HS-27A (cell line): ENCODE data around the gene ATP2B3.

Experiments used
- DNase-seq: peaks from one replicate; pipeline ENCODE4 v3.0.0-alpha.2; 2012; ENCODE audit warnings: low read depth, missing footprints

ATP2B3 gene

DNA sequence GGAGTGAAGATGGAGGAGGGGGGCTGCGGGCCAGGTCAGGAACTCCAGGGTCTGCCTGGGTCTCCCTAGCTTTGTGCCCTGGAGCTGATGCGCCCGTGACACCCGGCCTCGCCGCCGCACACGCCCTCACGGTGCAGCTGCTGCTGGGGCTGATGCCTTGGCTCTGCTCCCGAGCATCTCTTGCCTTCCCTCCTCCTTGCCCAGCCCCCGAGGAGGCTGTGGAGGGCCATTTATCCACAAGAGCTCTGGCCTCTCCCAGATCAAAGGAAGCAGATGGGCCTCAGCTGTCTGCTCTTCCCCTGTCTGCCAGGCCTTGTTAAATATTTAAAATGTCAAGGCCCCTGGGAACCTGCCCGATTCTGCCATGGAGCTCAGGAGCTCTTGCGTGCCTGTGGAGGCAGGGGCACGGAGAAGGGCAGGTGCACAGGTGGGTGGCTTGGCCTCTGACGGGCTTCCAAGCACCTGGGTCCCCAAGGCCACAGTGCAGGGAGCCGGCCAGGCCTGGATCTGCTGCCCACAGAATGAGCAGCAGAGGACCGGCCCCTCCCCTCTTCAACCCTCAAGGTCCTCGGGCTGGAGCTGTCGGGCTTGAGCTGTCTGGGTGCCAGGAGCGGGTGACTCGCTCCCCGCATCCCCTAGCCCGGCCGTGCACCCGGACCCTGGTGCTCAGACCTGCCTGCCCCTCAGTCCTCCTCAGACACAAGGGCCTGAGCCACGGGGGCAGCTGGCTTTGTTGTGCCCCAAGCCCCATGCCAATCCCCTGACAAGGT is 20.3 kb downstream of the ATP2B3 start:
- no peak for DNase-seq

DNA sequence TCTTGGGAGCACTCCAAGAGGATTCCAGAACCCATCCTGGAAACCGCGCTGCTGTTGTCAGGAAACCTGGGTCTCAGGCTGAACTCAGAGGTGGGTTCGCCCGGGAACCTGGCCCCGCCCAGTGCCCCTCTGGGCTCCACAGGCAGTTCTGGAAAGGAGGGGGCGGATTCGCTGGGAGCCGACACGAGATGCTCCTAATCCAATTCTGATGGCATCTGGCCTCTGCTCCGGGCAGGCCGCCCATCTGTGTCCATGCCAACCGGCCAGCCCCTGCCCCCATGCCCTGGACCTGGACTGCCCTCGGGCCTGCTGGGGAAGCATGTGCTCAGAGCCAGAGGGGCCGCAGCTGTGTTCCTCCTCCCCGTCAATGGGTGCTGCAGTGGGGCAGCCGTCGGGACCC is 21.0 kb downstream of the ATP2B3 start:
- no peak for DNase-seq

DNA sequence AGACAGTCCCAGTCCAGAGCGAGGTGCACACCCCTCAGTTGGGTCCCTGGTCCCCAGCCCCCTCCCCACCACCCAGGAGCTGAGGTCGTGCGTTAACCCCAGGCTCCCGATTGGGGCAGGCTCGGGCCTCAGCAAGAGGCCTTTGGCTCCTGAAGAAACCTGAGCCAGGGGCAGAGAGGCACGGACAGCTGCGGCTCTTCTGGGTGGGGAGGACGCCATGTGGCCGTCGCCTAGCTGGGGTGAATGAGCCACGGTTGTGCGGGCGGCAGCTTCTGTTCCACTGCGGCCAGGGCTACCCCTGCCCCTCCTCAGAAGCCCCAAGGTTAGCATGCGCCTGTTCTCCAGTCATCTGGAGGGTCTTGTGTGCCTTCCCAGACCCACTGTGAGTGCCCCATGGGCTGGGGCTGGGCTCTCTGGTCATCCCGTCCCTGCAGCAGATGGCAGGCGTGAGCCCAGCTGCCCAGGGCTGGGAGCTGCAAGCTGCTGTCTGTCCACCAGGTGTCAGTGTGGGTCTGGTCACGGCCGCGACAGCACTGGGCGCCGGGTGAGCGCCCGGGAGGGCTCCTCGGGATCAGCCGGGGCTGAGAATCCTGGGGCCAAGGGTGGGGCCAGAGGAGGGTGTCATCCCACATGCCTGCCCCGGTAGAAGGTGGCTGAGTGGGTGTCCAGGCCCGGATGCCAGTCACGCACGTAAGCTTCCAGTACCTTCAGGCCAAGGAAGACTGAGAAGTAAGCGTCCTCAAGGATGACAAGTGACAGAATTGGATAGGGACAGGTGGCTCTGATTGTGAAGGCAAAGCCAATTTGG is 21.9 kb downstream of the ATP2B3 start:
- DNase-seq, result peak; percentile 14

DNA sequence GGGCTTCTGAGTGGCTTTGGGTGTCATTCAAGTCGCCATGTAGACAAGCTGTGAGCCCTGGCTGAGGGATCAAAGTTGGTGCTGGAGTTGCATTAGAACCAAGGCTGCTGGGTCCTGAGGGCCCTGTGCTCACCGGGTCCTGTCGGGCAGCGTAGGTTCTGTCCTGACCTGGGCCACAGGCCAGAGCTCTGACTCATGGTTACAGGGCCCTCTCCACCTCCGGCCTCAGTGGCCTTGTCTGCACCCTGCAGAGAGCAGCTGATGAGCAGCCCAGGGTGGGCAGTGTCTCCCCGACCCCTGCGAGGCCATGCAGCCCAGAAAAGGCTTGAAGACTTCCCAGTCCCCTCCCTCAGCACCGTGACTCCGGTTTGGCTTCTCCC is 22.5 kb downstream of the ATP2B3 start:
- no peak for DNase-seq

DNA sequence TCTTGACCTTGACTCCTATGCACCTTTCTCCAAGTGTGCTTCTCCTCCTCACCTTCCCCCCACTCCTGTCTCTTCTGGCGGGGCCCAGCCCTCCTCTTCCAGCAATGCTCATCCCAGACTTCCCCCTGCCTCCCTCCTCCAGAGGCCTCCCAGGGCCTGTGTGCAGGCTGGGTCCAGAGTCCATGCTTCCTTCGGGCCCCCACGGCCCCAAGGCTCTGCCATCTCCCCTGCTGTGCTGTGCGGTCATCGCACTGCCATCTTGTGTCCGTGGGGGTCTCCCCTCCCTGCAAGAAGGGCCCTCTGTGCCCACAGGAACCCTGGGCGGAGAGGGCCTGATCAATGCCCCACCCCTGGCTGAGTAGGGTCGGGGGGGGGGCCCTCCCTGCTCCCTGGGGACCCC is 27.3 kb downstream of the ATP2B3 start:
- DNase-seq, result no peak

DNA sequence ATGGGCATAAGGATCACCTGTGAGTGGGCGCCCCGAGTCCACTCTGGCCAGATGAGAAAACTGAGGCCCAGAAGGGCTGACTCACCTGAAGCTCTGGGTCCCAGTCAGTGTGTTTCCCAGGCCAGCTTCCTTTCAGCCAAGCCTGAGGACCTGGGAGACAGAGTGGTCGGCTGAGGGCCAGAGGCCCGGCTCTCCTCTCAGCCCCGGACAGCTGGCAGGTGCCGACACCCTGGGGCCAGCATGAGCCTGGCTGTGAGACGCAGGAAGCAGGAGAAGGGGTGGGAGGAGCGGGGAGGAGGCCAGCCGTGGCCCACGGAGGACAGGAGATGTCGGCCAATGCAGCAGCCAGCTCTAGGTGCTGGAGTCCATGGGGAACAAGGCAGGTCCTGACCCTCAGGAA is 28.9 kb downstream of the ATP2B3 start:
- no peak for DNase-seq

DNA sequence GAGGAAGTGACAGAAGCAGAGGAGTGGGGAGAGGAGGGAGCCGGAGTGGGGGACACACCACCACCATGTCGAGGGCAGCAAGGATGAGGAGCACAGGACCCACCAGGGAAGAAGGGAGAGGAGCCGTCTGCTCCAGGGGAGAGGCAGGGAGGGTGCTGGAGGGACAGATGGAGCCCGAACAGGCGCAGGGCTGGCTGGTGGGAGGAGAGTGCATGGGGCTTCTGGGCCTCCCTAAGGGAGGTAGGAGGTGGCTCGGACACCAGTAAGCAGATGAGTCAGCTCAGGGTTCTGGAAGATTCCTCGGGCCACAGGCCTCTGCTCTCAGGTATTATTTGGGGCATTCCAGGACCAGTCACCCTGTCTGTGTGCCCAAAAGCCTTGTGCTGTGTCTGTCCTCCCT is 29.8 kb downstream of the ATP2B3 start:
- DNase-seq, result no peak

DNA sequence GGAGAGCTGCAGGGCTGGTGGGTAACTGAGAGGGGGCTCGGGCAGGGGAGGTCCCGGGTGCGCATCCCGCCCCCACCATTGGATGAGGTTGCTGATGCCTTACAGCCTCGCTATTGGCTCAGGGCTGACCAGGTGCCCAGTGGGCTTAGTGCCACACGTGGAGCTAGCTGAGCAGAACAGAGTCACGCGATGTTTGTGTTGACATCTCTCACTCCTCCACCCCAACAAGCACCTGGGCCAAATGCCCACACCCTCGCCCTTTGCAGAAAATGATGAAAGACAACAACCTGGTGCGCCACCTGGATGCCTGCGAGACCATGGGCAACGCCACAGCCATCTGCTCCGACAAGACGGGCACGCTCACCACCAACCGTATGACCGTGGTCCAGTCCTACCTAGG is 31.8 kb downstream of the ATP2B3 start:
- no peak for DNase-seq

DNA sequence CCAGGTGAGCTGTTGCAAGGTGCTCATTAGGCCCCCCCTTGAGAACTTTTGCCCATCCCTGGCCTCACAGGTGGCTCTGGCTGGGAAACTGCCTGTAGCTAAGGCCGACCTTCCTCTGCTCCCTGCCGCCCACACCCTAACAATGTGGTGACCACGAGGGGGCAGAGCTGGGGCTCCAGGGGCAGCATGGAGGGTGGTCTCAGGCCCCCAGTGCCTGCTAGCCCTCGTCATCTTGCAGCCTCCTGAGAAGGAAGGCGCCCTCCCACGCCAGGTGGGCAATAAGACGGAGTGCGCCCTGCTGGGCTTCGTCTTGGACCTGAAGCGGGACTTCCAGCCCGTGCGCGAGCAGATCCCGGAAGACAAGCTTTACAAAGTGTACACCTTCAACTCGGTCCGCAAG is 32.4 kb downstream of the ATP2B3 start:
- DNase-seq, result no peak

DNA sequence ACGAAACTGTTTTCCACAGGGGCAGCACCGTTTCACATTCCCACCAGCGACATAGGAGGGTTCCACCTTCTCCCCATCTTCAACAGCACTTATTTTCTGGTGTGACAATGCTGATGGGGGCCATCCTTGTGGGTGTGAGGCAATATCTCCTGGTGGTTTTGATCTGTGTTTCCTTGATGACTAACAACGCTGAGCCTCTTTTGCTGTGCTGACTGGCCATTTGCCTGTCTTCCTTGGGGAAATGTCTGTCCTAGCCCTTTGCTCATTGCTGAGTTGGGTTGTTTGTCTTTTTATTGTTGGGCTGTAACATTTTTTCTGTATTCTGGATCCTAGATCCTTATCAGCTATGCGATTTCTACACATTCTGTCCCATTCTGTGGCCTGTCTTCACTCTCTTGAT is 33.7 kb downstream of the ATP2B3 start:
- DNase-seq, result no peak

DNA sequence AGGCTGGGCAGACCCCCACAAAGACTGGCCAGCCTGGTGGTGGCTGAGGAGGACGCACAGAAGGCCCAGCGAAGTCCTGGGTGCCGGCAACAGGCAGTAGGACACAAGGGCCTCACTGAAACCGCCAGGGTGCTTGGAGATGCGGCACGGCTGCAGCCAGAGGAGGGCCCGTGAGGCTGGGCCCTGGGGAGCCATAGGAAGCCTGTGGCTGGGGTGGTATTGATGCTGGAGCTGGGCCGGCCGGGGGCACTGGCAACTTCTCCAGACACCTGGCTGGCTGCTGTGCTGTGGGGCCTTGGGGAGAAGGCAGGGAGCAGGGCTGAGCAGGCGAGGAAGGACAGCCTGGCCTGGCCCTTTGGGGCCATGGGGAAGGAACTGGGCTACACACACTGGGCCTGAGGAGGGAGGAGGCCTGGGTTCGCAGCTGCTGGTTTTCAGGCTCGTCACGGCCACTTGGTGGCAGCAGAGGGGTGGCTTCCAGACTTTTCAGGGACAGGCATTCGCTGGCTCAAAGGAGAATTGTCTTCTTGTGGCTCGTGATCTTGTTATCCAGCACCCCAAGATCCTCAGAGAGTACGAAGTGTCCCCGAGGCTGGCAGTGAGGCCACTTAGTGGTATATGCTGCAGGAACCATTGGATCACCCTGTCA is 37.2 kb downstream of the ATP2B3 start:
- DNase-seq, result peak; percentile 2

DNA sequence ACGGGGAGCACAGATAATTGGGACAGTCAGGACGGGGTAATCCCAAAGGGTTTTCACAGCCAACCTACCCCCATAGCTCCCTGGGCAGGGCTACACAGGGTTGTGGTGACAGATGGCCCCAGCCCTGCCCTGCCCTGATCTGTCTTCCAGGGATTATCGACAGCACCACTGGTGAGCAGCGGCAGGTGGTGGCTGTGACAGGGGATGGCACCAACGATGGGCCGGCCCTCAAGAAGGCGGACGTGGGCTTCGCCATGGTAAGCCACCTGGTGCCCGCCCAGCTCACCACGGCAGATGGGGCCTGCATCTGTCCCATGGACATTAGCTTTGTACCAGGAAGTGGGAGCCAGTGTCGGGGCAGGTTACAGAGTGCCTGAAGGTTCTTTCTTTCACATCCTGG is 39.3 kb downstream of the ATP2B3 start:
- no peak for DNase-seq

DNA sequence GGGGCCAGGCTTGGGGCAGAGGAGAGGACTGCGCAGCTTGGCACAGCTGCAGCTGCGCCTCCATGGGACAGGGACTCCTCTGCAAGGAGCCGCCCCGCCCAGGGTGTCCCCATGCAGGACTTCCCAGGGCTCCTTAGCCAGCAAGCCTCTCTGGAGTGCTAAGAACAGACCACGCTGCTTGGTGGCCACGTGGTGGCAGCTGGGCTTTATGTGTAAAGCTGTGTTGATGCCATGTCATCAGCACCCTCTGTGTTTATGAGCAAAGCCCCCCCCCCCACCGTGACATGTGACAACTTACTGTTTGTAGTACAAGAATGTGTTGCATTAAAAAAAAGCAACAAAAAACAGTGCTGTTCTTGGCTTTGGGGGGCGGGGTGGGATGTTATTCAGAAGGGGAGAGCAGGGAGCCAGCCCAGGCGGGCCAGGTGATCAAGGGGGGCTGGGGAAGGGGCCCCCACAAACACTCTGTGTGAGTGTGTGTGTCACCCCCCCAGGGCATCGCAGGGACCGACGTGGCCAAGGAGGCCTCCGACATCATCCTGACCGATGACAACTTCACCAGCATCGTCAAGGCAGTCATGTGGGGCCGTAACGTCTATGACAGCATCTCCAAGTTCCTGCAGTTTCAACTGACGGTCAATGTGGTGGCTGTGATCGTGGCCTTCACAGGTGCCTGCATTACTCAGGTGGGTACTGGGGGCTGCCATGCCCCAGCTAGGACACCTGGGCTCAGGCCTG is 40.3 kb downstream of the ATP2B3 start:
- DNase-seq, result no peak

DNA sequence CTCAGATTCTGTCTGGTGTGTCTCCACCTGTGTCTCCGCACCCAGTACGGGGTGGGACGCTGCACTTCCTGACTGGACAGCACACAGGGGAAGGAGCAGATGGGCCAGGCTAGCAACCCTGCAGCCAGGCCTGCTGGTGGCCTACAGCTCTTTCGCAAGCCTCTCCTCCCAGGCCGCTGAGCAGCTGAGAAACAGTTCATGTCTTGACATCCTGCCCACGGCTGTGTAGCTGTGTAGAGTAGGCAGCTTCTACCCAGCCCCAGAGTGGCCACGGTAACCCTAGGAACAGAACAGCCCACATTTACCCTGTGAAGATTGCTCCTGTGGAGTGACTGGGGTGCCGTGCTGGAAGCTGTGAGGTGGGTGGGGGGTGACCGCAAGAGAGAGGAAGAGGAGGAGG is 42.6 kb downstream of the ATP2B3 start:
- DNase-seq, result no peak

DNA sequence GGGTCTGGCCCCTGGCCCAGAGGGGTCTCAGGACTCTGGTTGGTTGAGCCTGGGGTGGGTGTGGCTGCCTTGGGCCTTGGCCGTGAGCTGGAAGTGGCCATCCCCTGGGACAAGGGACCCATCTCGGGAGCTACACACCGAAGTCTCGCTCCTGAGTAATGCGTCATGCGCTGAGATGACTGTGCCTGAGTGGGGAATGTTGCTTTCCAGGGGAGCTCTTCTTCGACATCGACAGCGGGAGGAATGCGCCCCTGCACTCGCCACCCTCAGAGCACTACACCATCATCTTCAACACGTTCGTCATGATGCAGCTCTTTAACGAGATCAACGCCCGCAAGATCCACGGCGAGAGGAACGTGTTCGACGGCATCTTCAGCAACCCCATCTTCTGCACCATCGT is 43.0 kb downstream of the ATP2B3 start:
- DNase-seq, result no peak

DNA sequence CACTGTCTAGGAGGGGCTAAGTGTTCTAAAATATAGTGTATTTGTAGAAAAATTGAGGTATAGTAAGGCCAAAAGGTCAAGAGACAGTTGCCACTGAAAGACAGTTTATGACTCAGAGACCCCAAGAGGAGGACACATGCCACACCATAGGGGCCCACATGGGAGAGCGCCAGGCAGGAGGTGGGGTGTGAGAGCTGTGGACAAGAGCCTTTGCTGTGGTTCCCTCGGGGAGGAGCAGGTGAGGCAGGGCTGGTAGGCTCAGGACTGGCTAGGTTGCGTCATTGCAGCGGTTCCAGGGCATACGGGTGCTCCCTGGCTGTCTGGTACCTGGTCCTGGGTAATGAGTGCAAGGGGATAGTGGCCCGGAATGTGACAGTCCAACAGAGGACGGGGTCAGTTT is 43.9 kb downstream of the ATP2B3 start:
- no peak for DNase-seq

DNA sequence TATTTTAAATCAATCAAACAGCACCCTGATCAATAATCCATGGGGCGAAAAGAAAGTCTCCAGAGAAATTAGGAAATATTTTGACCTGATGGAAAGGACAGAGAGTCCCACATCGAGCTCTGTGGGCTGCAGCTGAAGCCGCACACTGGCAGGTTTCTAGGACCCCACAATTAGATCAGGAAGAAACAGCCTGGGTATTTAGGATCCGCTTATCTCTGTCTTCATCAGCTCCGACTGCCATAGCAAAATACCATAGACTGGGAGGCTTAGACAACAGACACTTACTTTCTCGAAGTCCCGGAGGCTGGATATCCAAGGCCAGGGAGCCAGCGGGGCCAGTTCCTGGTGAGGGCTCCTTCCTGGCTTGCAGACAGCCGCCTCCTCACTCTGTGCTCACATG is 45.1 kb downstream of the ATP2B3 start:
- no peak for DNase-seq

DNA sequence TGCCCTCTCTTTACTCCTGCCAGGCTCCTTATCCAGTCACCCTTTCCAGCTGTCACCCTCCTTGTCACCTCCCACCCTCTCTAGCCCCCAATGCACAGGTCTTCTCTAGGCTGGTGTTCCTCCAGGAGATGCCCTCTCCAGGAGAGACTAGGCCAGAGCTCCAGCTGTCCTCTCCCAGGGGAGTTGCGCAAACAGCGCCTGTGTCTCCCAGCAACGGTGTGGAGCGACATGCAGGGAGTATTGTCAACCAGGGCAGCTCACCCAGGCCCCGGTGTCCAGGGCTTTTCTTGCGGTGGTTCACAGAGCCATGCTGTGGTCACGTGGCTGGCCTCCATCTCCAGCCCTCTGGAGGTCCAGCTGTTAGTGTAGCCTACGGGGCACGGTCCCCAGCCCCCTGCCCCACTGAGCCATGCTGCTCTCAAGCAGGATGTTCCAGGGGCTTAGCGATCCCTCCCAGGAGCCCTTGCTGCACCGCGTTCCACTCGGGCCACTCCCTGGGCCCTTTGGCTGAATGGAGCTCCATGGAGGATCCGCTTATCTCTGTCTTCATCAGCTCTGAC is 46.7 kb downstream of the ATP2B3 start:
- DNase-seq, result no peak

DNA sequence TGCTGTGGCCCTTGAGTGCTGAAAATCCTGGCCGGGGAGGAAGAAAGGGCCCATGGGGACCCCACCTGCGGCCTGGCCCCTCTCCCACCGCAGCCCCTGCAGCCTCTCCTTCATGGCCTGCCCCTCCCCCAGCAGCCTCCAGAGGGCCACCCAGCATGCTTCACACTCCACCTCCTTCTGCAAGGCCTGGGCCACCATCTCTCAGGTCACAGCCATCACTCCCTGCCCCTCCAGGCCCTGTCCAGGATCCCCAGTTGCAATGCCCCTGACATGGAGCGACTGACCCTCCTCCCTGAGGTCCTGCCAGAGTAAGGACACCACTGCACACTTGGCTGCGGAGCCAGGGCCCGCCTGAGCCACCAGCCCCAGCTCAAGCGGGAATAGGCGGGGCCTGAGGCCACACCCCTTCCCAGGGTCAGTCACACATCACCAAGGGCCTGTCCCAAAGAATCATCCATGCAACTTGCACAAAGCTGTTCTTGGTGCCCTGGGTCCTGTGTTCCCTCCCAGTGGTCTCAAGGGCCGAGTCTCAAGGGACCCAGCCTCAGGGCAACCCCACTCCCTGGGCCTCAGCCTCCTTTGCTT is 48.6 kb downstream of the ATP2B3 start:
- DNase-seq, result no peak

DNA sequence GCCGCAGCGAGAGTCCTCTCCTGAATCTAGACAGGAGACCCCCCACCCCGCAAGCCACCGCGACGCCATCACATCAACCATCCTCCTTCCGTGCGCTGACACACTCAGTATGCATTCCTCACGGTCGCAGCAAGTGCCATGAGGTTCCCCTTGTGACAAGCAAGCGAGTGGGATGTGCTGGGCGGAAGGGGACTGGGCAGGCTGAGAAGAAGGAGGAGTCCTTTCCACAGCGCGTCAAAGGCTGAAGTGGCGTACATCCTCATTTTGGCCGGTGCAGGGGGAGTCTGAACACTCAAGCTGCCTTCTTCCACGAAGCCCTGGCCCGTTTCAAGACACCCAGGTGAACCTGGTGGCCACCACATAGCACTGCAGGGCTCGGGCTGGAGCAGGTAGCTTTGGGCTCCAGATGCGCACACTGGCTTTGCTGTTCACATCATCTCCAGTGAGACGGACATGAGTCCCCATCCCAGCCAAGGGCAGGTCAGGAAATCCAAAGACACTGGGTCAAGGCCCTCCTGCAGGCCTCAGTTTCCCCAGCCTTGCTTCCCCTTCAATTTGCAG is 51.1 kb downstream of the ATP2B3 start:
- DNase-seq, result no peak

DNA sequence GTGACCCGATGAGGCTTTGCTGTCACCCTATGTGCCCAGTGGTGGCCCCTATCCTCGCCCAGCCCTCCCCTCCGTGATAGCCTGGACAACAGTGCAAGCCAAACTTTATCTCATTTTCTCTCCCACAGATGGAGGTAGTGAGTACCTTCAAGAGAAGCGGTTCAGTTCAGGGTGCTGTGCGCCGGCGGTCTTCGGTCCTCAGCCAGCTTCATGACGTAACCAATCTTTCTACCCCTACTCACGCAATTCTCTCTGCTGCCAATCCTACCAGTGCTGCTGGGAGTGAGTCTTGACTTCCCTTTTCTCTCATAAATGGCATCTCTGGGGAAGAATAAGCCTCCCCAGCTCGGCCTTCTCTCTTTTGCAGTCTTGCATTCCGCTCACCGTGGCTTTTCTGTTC is 52.0 kb downstream of the ATP2B3 start:
- no peak for DNase-seq

DNA sequence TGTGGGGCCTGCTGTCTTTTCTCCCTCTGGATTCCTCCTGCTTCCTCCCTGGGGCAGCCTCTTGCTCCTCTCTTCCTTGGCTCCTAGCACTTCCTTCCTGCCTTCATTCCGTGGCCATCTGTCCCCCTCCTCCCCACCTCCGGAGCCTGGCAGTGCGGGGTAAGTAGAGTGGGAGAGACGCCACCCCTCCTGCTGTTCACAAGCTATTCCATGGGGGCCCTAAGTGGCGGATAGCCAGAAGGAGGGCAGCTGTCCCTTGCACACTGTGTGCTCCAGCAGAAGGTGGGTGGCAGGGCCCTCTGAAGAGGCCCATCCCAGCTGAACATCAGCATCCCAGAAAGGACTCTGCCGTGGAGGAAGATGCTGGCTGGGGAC is 54.1 kb downstream of the ATP2B3 start:
- no peak for DNase-seq
